Raji (cell line): Measurements from ENCODE around the gene DNAH3.

Source experiments
- POLR2A ChIP-seq: IDR thresholded peaks from 2 replicates; pipeline ENCODE4 v1.6.1; 2011; ENCODE audit warnings: low read depth, low read length, control low read depth; ENCODE audit not compliant: insufficient read depth

The DNAH3 gene

DNA sequence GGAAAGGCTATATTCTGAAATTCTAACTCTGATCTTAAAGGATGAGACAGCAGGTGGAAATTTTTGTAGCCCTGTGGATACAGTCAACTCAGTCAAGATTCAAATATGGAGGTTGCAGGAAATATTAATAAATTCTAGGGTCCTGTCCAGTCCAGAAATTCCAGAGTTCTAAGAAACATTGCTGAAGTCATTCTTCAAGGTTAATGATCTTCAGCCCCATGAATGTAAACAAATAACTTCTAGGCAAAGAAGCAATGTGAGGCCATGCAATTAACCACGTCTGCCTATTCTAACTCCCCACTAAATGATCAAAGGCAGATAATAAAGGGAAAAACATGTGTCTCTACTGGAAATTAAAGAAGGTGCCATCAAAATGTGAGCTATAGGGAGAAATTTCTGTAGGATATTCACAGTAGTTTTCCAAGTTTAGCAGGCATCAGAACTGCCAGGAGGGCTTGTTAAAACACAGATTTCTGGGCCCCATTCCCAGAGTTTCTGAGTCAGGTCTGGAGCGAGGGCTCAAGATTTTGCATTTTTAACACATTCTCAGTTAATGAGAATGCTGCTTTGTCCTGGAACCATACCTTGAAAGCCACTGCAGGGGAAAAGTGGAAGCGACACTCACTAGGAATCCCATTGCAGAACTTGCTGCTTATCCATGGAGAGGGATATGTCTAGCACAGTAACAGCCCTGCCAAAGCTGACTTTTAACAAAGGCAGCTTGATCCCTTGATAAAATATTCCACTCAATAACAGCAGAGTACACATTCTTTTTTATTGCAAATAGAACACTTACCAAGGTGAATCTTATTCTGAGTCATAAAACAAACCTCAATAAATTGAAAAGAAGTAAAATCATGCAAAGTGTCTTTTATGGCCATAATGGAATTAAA lies 61.8 kb downstream of the DNAH3 start:
- TF ChIP-seq POLR2A = no peak

DNA sequence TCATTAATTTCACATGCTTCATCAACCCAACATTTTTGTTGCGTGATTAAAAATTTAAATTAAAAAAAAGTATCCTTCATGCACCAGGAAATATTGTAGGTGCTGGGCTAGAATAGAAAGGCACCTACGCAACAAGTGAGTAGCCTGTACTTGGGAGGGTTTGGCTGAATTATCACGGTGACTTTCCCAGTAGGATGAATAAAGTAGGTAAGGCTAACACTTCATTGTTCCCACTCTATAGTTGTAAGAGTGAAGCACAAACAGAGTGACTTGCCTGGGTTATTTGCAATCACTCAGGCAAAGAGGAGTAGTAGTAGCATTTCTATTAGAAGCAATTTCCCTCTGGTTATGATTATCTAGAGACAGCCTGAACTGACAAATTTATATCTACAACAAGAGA lies 62.5 kb downstream of the DNAH3 start:
- TF ChIP-seq POLR2A = no peak

DNA sequence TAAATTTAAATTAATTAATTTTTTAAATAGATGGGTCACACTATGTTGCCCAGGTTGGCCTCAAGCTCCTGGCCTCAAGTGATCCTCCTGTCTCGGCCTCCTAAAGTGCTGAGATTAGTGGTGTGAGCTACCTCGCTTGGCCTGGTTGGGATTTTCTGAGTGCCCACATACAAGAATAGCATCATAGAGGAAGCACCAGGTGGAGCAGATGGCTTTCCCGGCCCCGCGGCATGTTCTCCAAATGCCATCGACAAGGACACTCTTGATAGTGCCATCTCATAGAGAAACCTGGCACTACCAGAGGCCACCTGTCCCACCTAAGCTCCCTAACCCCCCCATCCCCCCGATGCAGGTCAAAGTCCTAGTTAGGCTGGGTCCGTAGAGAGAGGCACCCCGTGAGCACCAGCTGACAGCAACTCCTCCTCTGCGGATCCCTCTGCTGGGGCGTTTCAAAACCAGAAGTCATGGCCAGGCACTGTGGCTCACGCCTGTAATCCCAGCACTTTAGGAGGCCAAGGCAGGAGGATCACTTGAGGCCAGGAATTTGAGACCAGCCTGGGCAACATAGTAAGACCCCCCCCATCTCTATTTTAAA lies 65.9 kb downstream of the DNAH3 start:
- TF ChIP-seq POLR2A = no peak

DNA sequence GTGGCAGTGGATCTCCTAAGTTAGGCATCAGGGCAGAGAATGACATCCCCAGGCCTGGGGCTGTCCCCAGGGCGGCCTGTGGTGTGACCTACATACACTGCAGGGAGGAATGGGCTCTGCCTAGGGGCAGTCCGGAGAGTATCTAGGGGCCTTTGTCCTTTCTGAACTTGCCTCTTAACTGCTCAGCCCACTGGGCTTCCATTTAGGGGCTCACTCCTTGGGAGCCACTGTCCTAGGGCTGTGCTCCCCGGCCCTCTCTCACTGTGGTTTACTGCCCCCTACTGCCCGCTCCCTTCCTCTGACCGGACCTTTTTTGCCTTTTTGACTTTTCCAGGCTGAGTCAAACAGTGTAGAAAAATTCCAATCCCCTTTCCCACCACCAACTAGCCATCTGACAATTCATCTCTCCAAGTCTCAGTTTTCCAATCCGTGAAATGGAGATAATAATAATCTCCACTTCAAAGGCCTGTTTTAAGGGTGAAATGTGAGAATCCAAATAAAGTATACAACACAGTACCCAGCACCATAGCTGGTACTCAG lies 66.8 kb downstream of the DNAH3 start:
- TF ChIP-seq POLR2A = no peak

DNA sequence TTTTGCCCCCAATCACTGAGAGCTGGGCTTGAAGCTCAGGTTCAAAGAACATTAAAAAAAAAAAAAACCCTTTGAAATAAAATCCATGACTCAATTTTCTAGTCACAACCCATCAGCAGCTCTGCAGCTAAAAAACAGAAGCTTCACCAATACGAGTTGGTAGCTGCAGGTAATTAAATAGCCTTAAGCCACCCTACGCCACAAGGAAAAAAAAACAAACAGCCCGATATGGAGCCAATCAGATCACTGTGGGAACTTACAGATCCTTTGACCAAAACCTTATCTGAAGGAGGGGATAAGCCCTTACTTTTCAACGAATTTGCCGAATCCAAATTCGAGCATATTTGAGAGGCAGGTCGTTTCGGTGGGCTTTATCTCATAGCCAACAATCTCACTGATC lies 69.3 kb downstream of the DNAH3 start:
- no peak for TF ChIP-seq POLR2A

DNA sequence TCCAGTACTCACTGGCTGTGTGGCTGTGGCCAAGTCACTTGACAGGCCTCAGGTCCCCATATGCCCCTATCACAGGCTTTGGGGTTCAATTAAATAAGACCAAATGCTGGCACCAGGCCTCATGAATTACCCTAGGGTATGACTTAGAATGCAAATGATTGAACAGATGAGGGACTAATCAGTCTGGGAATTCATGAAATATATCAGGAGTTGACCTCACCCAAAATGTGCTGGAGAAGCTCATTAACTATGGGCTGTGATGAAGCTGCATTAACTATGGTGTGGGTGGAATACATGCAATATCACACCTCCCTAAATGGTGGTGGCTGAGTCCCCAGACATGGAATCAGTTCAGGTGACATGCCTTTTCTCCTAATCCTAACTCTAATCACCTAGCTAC lies 72.1 kb downstream of the DNAH3 start:
- no peak for TF ChIP-seq POLR2A

DNA sequence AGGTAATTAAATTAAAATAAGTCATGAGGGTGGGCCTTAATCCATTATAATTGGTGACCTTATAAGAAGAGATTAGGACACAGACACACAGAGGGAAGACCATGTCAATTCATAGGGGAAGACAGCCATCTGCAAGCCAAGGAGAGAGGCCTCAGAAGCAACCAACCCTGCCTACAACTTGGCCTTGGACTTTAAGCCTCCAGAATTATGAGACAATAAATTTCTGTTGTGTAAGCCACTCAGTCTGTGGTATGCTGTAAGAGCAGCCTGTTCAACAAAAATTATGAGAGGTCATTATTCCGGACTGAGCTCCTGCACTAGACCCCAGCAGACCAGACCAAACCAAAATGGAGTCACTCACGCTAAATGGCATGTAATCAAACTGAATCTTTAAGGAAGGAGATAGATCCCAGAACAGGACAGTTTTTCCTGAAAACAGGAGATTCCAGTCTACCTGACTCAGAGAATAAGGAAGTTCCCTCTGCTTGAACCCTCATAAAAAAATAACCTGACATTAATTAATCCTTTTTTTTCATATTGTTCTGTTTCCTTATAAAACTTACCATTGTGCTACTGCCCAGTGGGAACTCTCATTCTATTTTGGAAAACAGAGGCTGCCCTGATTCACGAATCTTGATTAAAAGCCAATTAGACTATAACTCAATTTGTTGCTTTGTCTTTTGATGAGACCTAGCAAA lies 74.3 kb downstream of the DNAH3 start:
- no peak for TF ChIP-seq POLR2A

DNA sequence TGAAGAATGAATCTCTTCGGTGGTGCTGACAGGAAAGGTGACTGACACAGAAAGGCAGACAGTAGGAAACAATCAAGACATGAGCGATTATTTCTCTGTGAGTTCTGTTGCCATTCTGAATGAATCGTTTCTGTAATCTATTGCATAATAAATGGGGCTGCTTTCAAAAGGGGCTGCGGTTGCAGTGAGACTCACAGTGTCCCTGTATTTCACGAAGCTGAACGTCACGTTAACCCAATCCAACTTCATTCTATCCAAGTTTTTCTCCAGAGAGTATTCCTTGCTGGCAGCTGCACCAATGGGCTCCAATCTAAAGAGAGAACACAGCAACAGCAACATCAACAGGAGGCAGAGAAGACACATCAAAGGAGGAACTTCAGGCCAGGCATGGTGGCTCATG lies 75.4 kb downstream of the DNAH3 start:
- no peak for TF ChIP-seq POLR2A

DNA sequence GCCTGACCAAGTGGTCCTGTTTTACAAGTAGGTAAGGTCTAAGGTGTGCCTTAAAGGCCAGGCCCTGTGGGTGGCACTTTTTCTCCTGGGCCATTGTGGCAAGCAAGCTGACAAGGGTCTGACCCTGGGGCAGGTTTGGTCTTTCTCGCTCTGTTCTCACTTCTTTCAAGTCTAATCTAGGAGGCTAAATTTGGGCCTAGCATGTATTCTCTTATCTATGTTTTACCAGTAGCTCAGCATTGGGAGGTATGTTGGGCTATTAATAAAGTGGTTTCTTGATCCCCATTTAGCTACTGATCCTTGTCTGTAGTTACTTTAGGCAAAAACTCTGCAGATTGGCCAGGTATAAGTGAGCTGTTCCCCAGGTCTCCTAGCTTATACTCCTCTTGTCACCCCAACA lies 77.7 kb downstream of the DNAH3 start:
- no peak for TF ChIP-seq POLR2A

DNA sequence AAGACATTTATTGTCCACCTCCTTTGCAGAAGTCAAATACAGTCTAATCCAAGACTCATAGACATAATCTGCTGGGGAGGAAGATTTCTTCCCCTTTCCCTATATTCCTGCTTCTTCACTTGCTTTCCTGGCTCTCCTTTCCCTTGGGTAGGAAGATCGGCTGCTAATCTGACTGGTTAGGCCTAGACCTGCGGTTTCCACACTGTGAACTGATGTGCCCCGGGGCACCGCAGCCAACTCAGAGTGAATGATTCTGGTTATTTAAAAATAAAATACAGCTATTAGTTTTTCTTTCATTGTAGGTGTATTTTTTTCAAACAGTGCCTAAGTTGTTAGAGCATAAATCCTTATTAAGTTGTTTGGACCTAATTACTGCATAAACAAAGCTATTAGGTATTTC lies 78.9 kb downstream of the DNAH3 start:
- TF ChIP-seq POLR2A = no peak

DNA sequence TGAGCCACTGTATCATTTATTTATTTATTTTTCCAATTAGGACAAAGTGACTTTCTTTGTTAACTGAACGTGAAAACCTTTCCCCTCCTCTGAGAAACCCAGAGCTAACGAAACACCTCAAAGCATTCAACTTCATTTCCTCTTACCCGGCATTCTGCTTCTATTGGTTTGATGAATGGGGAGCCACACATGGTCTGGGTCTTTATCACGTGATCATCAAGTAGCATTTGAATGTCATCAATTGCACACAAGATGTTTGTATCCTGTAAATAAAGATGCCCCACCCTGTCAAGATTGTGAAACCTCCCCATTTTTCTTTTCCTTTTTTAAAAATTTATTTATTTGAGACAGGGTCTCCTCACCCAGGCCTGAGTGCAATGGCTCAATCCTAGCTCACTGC lies 80.1 kb downstream of the DNAH3 start:
- TF ChIP-seq POLR2A = no peak

DNA sequence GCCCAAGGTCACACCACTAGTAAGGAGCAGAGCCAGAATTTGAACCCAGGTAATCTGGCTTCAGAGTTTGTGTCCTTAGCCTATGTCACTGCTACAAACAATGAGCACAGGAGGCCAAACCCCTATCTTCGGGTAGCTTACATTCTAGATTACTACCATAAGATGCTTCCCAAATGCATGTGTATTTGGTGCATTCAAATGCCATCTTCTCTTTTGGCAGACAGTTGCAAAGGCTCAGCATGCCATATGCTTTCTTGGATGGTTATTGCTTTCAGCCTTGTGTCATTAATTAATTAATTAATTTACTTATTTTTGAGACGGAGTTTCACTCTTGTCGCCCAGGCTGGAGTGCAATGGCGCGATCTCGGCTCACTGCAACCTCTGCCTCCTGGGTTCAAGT lies 80.7 kb downstream of the DNAH3 start:
- no peak for TF ChIP-seq POLR2A

DNA sequence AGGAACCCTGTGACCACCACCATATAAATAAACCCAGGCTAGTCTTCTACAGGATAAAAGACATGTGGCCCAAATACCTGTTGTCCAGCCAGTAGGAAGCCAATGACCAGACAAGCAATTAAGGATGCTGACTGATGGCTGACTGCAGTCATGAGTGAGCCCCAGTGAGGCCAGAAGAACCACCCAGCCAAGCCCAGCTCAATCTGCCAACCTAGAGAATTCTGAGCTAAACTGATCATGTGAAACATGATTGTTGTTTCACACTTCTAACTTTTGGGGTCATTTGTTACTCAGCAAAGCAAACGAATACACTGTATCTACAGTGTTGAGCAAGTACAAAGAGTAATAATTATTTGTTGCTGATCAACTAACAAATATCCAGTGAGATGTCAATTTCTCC lies 86.4 kb downstream of the DNAH3 start:
- no peak for TF ChIP-seq POLR2A

DNA sequence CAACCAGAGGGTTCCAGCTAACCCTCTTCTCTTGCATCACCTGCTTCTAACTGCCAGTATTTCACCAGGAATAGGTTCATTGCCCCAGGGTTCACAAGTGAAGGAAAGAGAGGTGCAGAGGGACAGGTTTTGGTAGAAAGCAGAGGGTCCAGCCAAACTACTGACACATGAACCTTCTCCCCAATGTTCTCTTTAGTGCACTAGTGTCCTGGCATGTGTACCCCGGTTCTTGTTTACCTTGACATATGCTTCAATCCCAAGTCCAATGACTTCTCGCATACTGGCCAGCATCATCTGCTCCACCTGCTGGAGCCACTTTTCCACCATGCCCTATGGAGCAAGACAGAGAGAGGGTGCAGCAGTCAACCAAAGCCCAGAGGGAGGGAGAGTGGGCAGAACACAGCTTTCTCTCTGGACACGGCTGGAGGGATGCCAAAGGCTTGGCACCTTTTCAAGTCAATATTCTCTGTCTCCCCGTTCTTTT lies 90.6 kb downstream of the DNAH3 start:
- no peak for TF ChIP-seq POLR2A

DNA sequence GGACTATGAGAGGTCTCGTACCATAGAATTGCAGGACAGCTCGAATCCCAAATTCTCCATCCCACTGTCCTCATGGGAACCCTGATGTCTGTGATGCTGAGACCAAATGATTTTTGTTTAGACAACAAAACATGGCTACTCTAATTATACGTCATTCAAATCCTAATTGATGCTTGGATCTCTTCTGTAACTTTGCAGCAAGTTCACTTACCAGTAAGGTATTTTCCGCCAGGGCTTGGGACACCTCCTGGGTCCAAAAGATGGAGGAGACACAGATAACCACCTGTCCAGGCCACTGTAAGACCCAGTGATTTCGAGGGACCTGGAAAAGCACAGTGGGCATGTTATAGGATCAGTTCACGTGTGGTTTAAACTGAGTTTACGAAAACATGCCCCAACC lies 92.8 kb downstream of the DNAH3 start:
- TF ChIP-seq POLR2A = no peak

DNA sequence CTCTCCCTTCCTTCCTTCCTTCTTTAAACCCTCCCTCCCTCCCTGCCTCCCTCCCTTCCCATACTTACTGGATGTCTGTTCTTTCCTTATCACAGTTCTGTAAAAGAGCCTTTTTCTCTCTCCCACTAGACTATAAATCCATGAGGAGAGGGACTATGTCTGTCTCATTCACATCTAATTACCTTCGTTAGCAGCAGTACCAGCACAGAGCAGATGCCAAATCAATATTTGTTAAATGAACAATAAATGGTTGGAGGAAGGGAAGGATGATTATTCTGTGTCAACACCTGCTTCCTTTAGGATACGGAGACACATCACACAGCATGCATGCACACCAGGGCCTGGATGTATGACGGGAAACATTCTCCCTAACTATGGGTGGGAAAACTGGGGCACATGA lies 94.2 kb downstream of the DNAH3 start:
- TF ChIP-seq POLR2A = no peak
